Activated CD4-positive, alpha-beta T cell treated with anti-CD3 and anti-CD28 coated beads for 1 hour (primary cell): Measurements from ENCODE around the gene NKPD1.

Source experiments
- DNase-seq: peaks from one replicate; pipeline ENCODE4 v3.0.0-alpha.2; 2020

The NKPD1 gene

DNA sequence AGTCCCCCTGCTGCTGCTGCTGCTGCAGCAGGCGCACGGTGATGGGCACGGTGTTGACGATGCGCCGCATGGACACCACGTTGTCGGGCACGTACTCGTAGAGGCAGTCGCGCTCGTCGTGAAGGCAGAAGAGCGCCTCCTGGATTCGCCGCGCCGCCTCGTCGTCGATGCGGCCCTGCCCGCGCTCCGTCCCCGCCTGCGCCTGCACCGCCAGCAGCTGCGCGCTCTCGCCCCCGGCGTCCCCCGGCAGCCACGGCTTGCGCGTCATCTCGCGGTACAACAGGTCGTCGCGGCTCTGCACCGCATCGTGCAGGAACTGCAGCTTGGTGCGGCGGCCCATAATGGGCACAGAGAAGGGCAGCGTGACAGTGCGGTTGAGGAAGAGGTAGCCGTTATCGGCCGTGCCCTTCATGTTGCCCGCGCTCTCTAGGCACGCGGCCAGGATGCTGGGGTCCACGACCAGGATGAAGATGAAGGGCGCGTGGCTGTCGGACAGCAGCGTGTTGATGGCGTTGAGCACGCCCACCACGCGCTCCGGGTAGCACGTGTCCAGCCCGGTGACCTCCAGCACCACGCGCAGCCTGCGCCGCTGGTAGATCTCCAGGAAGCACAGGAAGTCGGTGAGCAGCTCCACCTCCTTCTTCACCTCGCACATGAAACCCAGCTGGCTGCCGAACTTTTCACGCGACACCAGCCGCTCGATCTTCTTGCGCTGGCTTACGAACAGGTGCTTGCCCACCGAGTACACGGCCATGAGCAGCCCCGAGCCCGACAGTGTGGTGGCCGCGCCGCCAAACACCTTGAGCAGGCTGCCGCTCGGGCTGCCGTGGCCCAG, 8.1 kb downstream of the NKPD1 start:
- DNase-seq = peak; percentile 16

DNA sequence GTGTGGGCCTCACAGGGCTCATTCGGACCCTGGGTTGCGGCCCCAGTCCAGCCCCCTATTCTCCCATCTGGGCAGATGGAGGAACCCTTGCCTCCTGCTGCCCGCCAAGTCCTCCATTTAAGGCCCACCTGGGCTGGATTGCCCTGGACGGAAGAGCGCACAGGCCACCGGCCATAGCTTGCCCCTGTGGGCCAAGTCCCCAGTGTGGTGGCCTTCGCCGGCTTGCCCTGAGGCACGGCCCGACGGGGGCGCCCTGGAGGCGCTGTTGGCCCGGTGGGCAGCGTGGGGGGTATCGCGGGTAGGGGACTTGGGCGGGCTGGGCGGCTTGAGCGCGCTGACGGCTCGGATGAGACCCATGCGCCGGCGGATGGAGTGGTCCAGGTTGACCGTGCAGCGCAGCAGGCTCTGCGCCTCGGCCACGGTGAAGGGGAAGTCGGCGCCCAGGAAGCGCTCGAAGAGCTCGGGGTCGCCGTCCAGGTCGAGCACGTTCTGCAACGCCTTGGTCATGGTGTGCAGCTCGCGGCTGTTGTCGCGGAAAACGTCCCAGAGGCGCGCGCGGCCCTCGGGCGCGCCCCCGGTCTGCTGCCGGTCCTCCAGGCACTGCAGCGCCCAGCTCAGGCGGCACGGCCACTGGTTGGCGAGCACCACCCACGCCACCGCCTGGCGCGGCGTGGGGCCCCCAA, 8.8 kb downstream of the NKPD1 start:
- DNase-seq = no peak

- DNase-seq = no peak
Observed at GRCh38 chr19:45151320-45151719, 9.5 kb downstream of the NKPD1 start.

GRCh38 chr19:45150751-45151281, 10.0 kb downstream of the NKPD1 start:
- DNase-seq = no peak

DNA sequence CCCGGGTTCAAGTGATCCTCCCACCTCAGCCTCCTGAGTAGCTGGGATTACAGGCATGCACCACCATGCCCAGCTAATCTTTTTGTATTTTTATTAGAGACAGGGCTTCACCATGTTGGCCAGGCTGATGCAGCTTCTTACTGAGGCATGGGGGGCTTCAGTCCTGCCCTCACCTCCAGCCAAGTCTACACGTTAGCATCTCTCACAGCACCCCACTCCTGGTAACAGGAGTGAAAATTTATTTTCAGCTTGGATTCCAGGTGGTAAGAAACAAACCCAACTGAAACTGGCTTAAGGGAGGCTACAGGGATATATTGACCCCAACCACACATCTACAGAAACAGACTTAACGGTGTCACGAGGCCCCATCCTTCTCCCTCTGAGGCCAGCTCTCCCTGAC, 10.6 kb downstream of the NKPD1 start:
- no peak for DNase-seq

DNA sequence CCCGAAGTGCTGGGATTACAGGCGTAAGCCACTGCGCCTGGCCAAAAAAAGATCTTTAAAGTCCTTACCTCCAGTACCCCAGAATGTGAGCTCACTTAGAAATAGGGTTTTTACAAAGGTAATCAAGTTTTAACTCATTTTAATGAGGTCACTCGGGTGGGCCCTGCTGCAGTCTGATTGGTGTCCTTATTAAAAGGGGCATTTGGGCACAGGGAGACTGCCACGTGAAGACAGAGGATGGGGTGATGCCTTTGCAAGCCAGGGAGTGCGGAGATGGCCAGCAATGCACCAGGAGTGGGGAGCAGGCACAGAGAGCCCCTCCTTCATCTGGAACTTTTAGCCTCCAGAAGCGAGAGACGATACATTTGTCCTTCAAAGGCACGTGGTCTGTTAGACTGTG, 11.7 kb downstream of the NKPD1 start:
- DNase-seq = no peak

DNA sequence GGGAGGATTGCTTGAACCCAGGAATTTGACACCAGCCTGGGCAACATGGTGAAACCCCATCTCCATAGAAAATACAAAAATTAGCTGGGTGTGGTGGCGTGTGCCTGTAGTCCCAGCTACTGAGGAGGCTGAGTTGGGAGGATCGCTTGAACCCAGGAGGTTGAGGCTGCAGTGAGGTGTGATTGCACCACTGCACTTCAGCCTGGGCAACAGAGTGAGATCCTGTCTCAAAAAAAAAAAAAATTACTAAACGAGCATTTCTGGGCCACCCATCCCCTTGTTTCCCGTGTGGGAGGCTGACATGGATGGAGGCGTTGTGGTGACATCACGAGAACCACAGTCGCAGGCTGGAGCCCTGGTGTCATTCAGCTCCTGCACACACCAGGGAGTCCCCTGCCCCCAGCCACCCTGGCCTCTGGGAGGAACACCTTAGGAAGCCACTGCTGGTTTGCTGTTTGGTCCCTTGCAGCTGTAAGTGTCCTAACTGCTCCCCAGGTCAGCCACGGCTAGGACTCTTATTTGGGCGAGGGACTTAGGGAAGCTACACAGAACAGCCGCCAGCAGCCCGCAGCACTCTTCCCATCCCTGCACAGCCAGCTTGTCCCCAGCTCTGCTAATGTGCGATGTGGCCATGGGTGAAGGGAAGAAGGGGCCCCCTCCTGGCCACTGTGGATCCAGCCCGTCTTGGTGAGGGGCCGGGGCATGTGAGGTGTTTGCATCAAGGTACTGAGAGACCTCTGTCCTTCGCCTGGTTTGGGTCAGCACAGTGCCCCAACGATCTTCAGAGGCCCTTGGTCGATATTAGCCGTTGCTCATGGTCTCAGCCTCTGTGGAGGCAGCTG, 12.7 kb downstream of the NKPD1 start:
- no peak for DNase-seq

DNA sequence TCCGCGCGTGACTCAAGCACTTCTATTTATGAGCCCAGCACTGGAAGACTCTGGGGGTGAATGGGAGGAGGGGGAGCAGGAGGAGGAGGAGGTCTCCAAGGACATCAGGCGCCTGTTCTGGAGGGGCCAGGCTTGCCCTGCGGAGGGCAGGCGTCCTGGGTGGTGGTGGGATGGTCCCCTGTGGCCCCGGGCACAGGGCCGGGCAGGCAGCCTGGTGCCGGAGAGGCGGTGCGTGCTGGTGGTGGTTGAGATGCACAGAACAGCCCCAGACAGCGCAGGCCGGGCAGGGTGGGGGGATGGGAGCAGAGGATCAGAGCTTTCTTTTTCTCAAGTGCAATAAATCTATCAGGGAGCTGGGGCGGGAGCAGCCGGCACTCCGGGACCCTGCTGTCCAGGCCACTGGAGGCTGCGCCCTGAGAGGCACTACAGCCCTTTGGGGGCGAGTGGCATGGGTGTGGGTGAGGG, 14.0 kb downstream of the NKPD1 start:
- DNase-seq = no peak

- DNase-seq = no peak
Observed at GRCh38 chr19:45146251-45146650, 14.5 kb downstream of the NKPD1 start.

- DNase-seq = no peak
Observed at GRCh38 chr19:45145270-45146189, 15.3 kb downstream of the NKPD1 start.

GRCh38 chr19:45144431-45145269, 16.1 kb downstream of the NKPD1 start:
- DNase-seq = no peak

DNA sequence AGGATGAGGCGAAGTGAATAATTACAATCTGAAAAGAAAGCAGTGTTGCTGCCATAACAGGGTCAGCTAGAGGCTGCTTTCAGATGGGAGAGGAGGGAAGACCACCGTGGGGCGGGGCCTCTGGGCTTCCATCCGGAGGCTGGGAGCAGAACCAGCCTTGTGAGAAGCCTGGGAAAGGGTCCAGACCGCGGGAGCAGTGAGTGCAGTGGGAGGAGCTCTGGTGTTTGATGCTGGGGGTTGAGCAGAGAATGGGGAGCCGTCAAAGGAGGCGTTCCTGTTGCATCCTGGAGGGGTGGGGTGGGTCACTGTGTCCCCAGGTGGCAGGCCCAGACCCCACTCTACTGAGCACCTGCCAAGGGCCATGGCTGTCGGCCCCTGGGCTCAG, 18.1 kb downstream of the NKPD1 start:
- DNase-seq = no peak

DNA sequence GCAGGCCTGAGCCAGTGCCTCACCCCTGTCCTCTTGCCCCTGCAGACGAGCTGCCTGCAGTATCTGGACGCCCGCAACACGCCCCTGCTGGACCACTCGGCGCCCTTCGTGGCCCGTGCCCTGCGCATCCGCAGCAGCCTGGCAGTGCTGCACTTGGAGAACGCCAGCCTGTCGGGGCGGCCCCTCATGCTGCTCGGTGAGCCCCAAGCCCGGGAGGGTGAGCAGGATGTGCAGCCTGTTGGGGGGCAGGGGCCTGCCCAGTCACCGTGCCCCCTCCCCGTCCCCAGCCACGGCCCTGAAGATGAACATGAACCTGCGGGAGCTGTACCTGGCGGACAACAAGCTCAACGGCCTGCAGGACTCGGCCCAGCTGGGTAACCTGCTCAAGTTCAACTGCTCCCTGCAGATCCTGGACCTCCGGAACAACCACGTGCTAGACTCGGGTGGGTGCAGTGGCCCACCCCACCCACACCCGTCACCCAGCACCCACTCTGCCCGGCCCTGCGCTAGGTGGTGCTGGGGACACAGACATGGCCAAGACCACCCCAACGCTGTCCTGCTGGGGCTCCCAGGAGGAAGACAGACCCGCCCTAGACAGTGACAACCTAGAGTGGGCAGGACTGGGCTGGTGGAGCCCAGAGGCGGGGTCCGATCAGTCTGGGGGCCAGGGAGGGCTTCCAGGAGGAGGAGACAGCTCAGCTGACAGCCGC, 18.6 kb downstream of the NKPD1 start:
- no peak for DNase-seq

GRCh38 chr19:45141203-45141900, 19.4 kb downstream of the NKPD1 start:
- no peak for DNase-seq

- no peak for DNase-seq
Observed at GRCh38 chr19:45140533-45140932, 20.2 kb downstream of the NKPD1 start.

- no peak for DNase-seq
Observed at GRCh38 chr19:45140144-45140503, 20.7 kb downstream of the NKPD1 start.

DNA sequence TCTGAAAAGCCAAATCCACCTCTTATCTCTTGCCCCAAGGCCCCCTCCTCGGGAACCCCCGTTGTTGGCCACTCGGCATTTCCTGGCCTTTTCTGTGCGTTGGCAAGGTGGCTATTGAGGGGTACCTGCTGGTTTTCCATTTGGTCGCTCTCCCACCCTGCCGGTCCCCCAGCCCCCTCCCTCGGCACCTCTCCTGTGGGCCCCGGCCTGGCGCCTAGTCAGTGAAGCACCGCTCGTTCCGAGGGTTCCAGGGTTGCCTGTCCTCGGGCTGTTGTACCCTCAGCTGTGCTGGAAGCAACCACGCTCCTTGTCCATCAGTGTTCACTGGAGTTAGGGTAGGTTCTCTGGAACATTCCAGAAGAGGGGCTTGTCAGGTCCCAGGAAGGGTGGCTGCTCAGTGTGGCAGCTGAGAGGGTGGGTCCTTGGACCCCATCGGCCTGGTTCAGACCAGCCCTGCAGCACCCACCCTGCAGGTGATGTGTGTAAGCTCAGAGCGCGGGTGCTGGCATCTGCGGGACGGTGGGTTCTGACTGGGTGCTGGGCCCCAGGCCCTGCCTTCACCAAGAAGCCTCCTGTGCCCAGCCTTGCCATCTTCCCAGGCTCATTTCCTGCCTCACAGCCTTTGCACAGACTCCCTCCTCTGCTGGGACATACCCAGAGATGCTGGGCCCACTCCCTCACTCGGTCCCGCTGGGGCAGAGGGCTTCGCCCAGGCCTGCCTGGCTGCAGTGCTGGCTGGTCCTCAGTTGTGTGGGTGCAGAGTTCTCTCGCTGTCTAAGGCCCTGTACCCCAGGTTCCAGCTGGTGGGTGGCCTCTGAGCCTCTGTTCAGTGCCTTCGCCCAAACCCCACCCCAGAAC, 21.3 kb downstream of the NKPD1 start:
- DNase-seq = no peak

DNA sequence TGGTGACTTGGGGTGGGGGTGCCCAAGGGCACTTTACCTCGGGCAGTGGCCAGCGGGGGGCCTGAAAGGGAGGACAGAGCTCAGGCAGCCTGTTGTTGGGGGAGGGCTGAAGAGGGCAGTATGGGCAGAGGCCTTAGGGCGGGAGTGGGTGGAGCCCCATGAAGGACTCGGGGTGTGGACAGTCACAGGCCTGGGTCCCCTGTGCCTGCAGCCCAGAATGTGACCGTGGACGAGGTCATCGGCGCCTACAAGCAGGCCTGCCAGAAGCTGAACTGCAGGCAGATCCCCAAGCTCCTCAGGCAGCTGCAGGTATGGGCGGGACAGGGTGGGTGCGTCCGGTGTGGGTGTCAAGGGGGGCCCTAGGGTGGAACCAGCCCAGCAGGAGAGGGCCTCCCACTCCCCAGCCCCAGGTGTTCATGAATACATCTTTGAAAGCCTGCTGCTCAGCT, 22.5 kb downstream of the NKPD1 start:
- DNase-seq = no peak
